Measurements from ENCODE around the gene EPB41L3.
A peak's percentile ranks its signal among the peaks of the same experiment; 100 is the strongest.

Gene EPB41L3

DNA sequence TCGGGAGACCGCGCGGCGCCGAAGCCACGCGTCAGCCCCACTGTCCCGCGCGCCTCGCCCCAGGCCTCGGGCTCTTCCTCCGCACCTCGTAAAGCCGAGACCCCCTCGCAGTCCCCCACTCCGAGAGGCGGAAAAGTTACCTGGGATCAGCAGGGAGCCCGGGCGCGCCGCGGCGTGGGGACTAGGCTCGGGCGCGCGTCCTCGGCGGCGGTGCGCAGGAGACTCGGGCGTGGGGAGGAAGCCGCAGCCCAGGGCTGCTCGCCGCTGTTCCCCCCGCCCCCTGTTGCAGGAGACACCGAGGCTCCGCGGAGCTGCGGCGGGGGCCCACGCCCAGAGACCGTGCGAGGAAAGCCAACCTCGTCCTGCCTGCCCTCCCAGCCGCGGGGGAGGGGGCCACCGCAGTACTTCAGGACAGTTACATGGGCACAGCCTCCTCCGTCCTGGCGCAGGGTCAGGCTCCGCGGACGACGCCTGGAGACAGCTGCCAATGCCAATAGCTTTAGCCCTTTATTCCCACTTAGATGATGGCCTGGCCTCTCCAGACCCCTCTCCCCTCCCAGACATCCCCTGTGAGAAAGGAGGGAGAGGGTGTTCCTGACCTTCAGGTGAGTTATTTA is at the start of gene EPB41L3:
EPB41L3 (minus strand) TSS at position 225 of the 617 bp plus-strand sequence. CDS start 54,814 bp downstream, outside the sequence.
- peak; percentile 79 for DNase-seq

DNA sequence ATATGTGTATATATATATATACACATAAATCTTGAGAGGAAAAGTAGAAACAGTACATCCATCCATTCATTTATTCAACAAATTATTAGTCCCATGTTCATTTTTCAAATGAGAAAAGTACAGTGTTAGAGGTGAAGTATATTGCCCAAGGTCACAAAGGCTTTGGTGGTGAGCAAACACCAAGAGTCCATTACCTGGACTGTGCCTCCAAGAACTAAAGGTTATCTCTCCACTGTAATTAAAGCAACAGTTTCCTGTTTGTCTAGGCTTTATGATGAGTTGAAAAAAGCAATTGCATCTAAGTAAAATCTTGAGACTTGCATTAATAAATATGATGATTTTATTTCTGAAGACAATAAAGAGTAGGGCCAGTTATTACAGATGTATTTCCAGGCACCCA is 44.7 kb upstream of the EPB41L3 start:
- no peak for DNase-seq

DNA sequence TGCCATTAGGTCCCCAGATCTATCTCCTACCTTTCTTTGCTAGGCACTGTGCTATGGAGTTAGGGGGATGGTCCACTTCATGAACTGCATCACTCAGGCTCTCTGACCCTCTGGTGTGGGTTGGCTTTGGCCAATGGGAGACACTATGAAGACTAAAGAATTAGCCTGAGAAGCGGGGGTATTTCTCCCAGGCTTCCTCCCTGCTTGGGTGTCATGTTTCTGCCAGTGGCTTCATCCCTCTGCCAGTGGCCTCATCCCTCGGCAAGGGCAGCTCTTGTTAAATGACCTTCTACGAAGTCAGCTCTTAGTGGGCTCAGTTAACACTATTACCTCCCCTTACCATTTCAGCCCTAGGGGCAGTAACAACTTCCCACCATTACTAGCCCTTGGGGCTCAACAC is 41.9 kb upstream of the EPB41L3 start:
- no peak for DNase-seq

DNA sequence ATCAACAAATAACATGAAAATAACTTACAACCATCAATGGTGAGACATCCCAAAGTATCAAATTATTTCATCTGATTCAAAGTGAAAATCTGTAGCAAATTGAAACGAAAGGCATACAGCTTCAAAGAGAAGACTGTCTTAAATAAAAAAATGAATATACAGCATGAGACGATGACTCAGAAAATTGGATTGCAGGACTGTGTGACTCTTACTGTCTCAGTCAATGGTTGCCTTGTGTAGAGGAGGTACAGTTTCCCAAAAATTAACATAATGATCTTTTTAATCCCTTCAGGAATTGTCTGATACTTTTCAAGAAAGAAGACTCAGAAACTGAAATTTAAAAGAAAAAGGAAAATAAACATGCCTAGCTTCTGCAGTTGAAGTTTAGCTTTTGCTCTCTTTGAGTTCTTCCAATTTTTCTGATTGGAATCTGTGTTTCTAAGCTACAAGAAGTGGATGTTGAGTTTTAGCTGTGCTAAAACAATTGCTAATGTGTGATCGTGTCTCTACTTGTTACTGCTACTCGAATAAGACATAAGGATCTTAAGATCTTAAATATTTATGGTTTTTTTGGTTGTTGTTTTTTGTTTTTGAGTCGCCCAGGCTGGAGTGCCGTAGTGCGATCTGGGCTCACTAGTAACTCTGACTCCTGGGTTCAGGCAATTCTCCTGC is 41.1 kb upstream of the EPB41L3 start:
- no peak for DNase-seq

DNA sequence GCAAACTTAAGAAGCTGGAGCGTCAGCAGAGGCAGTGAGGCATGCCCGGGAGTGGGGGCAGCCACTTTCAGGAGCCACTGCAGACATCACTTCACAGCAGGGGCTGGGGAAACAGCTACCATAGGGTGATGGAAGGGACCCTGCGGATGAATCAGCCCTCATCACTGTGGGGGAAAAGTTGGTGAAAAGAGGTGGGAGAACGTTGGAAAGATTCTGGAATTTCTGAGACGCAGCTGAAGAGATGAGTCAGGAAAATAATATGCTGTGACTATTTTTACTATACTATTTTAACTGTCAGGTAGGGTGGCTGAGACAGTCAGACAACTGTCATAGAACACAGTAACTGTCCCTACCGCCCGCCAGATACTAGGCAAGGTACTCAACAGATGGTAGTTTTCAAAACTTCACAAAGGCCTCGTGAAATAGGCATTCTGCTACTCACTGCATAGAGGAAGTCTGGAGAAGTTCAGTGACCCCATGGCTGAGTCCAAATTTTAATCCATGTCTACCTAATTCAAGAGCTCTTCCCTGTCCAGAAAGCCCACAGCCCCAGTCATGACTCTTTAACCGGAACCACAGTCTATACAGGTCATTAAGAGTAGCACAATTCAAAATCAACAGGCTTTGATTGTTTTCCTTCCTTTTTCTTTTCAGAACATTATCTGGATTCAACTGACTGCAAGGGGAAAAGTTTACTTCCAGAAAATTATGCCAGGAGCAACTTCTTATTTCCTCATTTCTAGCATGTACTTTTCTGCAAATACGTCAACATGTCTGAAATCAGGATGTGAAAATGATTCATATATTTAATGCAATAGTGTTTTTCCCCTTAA is 39.3 kb upstream of the EPB41L3 start:
- peak; percentile 85 for DNase-seq

DNA sequence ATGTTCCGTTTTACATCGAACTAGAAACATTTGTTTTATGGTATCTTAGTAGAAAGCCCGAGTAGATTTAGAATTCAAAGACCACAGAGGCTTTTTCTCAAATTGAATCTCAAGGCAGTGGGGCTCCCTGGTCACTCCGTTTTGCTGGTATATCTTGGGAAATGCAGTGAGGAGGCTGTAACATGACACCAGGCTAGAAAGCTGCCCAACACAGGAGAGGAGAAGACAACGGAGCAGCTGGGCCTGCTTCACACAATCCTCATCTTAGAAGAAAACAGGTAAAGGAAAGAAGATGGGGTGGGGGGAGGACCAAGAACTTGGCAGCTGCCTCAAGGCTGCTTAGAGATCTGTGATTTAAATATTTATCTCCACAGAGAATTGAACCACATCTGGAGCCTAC is 38.3 kb upstream of the EPB41L3 start:
- DNase-seq = peak; percentile 77

DNA sequence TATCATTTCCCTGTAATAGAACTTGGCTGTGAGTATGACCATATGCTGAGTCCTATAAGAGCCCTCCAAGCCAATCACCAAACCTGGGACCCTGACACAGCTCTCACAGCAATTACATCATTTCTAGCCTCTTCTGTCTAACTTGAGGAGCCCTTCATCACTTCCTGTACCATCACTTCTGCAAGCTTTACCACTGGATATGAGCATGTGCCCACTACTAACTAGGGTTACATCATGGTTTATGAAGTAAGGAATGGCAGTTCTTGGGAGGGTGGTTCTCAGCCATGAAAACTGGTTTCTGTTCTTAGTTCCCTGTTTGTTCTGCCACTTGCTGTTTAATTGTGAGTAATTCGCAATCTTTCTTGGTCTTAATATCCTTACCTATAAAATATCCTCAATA is 31.0 kb upstream of the EPB41L3 start:
- DNase-seq = no peak

DNA sequence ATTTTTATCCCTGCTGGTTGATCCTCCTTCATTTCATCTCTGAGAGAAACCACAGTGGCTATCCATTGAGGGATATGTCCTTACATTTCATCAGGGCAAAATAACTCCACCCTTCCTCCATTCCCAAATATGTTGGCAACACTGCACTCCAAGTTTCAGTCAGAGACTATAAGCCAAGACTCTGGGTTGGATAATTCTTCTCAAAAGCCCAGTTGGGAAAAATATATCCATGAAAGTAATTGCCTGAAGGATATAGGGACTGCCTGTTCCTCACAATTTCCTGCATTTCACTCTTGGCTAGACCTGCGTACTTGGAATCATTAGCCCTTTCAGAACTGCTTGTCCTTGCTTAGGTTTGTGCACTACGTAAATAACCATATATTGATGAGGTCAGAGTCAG is 27.9 kb upstream of the EPB41L3 start:
- DNase-seq = no peak

DNA sequence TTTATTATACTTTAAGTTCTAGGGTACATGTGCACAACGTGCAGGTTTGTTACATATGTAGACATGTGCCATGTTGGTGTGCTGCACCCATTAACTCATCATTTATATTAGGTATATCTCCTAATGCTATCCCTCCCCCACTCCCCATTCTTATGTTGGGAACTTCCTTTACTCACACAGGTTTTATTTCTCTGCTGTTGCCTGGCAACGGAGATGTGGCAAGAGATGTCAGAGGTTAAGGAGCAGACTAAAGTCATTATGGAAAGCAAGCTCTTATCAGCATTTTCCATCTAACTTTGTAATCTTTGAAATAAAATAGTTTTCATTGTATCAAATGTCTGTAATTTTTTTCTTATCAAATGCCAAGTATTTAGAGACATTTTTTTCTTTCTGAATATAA is 26.8 kb upstream of the EPB41L3 start:
- DNase-seq = peak; percentile 69

DNA sequence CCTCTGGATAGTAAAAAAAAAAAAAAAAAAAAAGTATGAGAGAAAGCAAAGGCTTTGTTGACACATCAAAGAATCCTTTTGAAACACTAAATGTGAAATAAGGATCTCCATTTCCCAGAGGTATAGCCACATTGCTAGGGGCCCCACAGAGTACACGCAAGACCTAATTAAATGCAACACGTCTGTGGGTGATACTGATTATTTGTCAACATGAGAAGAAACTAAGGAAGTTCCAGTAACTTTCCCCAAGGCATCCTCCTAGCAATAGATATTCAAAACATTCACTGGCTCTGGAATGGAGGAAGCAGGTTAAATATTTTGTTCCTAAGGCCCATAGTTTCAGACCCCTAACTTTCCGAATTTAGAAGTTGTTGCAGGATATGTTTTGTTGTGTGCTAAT is 24.6 kb upstream of the EPB41L3 start:
- no peak for DNase-seq

DNA sequence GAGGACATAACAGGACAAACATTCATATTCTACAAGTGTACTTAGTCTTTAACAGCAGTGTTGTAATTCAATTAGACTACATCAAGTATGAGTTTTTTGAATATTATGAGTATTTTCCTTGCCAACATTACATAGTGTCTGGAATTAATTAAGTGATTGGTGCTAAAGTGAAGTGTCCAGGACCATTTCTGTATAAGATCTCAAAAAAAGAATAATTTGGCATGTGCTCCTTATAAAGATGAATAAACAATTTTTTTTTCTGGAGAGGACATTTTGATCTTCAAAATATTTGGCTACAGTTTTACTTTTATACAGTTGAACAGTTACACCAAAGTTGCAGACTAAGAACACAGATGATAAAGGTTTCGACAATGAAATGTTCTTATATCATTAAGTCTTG is 15.1 kb upstream of the EPB41L3 start:
- DNase-seq = no peak

DNA sequence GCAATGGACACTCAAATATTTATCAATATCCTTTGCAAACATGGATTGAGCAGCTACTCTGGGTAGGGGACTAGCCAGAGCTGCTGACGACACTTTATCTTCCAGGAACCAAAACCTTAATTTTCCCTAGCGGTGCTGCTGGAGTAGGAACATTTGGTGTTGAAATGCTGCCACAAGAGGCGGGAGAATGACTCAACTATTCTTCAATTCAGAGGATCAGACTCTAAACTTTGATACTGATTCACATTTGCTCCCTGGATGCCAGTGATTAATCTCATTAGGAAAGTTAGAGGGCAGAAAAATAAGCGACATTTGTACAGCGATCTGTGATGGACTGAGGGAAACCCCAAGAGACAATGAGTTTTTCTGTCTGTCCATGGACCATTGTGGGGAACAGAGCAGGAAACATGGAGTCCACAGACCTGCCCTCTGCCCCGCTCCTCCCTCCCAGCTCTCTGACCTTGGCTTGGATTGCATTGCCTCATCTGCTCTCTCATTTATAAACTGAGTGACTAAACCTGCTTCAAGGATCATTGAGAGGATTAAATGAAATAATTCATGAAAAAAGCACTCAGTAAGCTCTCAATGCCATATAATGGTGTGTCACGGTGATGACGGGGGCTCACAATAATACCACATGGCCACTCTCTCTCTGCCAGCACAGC is 12.6 kb upstream of the EPB41L3 start:
- no peak for DNase-seq

DNA sequence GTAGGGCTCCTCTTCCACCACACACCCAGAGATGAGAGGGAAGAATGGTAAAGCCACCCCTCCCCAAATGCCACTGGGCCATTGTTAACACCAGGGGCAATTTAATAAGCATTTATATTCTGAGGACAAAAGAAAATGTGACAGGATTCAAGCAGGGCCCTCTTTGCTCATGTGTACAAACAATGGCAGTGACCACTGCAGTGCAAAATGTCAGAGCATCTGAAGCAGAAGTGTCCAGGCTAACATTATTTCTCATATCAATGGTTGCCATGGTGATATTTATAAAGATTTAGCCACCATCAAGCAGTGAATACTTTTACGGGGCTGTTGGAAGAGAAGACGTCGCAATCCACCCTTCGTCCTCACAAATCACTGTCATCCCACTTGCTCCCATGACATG is 10.8 kb upstream of the EPB41L3 start:
- no peak for DNase-seq

DNA sequence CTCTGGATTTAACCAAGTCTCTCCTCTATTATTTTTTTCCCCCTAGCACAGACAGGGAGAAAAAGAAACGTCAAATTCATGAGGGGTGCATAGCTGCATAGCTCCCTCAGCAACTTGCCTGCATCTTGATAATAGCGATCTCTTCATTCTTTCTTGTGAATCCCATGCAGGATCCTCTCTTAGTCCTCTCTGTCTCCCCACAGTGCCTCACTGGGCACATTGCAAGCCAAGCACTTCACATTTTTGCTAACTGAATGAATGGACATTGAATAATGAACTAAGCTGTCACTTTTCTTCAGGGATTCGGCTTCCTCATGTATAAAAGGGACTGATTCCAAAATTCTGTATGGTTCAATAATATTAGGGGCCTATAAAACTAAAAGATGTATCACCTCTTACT is 2.9 kb upstream of the EPB41L3 start:
- peak; percentile 78 for DNase-seq

DNA sequence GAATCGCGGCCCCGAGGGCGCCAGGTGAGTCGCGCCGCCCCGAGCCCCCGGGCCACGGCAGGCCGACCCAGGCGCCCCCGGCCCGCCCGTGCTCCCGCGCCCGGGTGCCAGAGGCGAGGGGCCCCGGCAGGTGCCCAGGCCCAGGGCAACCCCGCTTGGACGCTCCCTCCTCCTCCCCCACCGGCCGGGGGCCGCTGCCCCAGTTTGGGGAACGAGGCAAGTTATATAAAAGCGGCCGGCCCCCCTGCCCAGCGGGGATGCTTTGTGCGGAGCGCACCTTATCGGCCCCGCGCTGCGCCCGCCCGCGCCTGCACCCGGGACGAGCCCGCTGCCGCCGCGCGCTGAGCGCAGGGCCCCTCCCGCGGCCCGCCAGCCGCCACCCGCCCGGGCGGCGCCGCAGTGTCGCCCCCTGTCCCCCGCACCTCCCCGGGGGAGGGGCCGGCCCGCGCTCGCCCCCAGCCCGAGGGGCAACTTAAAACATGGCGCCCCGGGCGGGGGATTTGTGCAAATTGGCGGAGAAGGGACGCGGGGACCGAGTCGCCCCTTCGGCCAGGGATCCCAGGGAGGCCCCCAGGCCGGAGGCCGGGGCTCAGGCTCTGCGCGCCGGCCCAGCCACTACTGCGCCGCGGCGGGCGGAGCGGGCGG is 639 bp downstream of the EPB41L3 start:
- peak; percentile 59 for DNase-seq

DNA sequence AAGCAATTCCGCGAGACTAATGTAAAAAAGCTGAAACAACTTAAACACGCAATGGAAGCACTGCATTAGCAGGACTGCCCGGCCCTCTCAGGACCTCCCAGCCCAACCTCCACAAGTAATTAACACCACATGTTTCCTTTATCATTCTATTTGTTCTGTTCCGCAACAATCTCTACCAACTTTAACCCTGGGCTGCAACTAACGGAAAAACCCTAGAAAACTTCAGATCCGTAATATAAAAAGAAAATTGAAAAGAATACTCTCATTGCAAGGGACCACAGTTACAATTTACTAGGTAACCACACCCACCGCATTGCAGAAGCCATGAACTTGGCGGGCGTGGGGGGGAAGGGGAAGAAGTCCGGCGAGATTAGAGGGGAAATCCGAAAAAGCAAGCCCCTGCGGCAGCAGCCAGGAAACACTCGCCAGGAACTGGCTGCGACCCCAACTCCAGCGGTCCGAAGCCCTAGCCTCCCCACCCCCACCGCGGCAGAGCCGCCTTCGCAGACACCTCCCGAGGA is 1.2 kb downstream of the EPB41L3 start:
- DNase-seq = no peak

DNA sequence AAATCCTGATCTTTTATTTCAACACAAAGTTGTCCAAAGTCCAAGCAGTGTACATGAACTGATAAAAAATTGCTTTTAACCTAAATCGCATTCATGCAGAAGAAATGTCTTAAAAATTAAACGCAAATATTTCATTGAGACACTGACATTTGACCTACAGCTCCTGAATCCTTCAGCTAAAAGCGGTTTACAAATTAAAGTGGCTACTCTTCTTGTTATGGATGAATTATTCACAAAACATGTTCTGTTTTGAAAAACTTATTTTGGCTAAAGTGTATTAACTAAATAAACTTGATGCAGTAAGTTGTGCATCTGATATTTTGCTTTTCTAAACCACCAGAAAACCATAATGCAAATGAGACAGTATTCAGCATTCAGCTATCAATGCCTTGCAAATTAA is 2.2 kb downstream of the EPB41L3 start:
- no peak for DNase-seq

DNA sequence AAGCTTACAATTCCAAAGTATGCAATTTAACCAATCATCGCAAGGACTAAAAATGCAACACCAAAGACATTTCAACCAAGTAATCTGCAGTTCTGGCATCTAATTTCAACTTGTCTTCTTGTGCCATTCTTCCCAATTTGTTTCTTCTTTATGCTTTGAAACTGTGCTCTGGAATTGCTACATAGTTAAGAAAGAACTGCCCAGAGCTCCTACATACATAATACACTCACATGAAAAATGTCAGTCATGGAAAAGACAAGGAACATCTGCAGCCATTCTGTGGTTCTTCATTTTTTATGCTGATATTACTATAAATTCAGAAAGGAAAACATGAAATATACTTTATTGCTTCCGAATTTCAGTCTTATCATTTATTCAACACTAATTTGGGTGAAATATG is 4.4 kb downstream of the EPB41L3 start:
- DNase-seq = no peak

DNA sequence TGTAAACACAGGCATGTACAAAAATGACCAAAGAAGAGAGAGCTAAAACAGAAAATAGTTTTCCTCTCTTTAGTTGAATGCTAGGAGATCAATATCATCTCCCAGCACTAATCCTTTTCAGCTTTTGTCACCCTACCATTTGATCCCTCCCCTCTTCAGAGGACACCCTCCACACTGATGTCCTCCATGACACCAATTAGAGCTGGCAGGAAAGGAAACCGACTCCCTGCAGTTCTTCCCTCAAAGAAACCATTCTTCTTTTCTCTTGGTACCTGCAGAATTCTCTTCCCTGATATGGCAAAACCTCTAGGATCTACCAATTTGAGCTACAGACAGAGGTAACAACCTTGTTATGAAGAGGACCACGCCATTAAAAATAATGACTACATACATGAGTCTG is 5.3 kb downstream of the EPB41L3 start:
- no peak for DNase-seq

DNA sequence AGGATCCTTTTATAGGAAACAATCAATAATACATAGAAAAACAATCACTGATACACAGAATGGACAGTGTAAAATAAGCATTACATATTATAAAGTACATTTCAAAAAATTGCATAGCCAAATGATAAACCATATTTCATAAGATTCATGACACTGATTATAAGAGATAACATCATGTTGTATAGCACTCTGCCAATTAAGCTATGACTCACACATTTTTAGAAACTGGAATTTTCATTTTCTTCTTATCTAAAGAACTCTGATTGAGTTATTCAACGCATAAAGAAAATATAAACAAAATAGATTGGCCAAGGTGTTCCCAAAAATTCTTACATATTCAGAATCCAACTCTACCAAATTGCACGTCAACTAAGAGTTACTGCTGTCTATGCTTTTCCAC is 5.9 kb downstream of the EPB41L3 start:
- DNase-seq = no peak

DNA sequence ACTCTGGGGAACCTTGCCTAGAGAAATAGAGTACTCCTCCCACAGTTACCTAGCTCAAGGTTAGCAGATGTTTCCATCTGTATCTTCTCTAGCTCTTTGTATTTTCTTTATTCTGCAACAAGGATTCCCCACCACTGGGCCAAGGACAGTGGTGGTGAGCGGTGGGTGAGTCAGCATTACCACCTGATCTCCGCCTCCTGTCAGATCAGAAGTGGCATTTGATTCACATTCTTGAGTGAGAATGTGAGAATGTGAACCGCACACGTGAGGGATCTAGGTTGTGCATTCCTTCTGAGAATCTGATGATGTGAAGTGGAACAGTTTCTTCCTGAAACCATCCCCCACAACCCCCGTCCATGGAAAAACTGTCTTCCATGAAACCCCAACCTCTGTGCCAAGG is 9.0 kb downstream of the EPB41L3 start:
- DNase-seq = no peak

DNA sequence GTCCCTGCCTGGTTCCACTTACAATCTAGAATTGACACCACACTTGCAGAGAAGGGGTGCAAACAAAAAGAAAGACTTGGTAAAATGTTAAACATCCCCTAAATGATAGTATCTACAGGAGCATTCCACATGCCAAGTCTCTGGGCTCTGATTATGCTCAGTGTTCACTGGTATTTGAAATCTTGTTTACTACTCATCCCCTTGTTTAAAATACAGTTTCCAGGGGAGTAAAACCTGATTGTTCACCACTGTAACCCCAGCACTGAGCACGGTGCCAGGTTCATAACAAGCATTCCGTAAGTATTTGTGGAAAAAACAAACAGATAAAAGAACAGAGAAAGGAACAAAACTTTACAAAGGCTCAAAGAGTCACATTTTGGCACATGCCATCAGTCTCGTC is 11.7 kb downstream of the EPB41L3 start:
- DNase-seq = no peak
